SK-N-SH (cell line): ENCODE data around the gene SLC28A3. TPM values are rescaled to one million over a fixed set of nuclear protein-coding genes. Genes with fewer than 3 reads are reported as not detected.

Source experiments
- CTCF ChIA-PET: fragments of 300-600, 350-600 bp; formaldehyde crosslinking; extraction: SDS; loops from one replicate; lab custom pipeline; 2021; lab: Yijun Ruan, JAX
- POLR2A ChIA-PET: fragments of 350-600 bp; sonication (Branson Sonifier 250); formaldehyde crosslinking; extraction: SDS; loops from one replicate; lab custom pipeline; 2020; ENCODE audit warnings: antibody characterized with exemption, inconsistent platforms; lab: Yijun Ruan, JAX
- DNase-seq: peaks from one replicate; pipeline ENCODE4 v3.0.0; 2012
- H2AFZ ChIP-seq: fragments of 200-600 bp; sonication (generic); 2 replicates; pipeline ENCODE4 v1.8.1; 2016; ENCODE audit warnings: antibody characterized with exemption, mild to moderate bottlenecking, low read depth
- H3F3A ChIP-seq: fragments of 200-600 bp; sonication (generic); replicated peaks from 2 replicates; pipeline ENCODE3; 2016; ENCODE audit warnings: antibody characterized with exemption, mild to moderate bottlenecking; ENCODE audit not compliant: insufficient read depth
- H3K27ac ChIP-seq, 2 experiments: fragments of 200-500 bp in 1 of 2; fragments of 200-600 bp in 1 of 2; sonication (Bioruptor generic) in 1 of 2; sonication (generic), shearing (Covaris generic) in 1 of 2; 2 replicates each; pipeline versions ENCODE4 v1.5.1 to v1.6.1; 2014 to 2016; ENCODE audit warnings: low read depth in 2 of 2, inconsistent platforms in 1 of 2, low read length in 1 of 2, mild to moderate bottlenecking in 1 of 2, mixed read lengths in 1 of 2
- H3K27me3 ChIP-seq: fragments of 200-600 bp; sonication (generic), shearing (Covaris generic); 2 replicates; pipeline ENCODE4 v1.6.1; 2016; ENCODE audit warnings: mixed run types; ENCODE audit not compliant: insufficient read depth
- H3K36me3 ChIP-seq, 2 experiments: fragments of 200-500 bp in 1 of 2; fragments of 200-600 bp in 1 of 2; sonication (Bioruptor generic) in 1 of 2; sonication (generic) in 1 of 2; replicated peaks in 1 of 2; 2 replicates each; pipeline versions ENCODE3 to v1.5.1; 2014 to 2016; ENCODE audit warnings: low read length in 1 of 2, mild to moderate bottlenecking in 1 of 2; ENCODE audit not compliant: insufficient read depth in 2 of 2, control insufficient read depth in 1 of 2
- H3K4me1 ChIP-seq, 2 experiments: fragments of 200-500 bp in 1 of 2; fragments of 200-600 bp in 1 of 2; sonication (Bioruptor generic) in 1 of 2; sonication (generic), shearing (Covaris generic) in 1 of 2; 2 replicates each; pipeline versions ENCODE4 v1.5.1 to v1.6.1; 2014 to 2016; ENCODE audit warnings: low read depth in 1 of 2, low read length in 1 of 2, mixed run types in 1 of 2; ENCODE audit not compliant: insufficient read depth in 2 of 2, control insufficient read depth in 1 of 2
- H3K4me2 ChIP-seq: fragments of 200-600 bp; sonication (generic), shearing (Covaris generic); 2 replicates; pipeline ENCODE4 v1.6.1; 2017; ENCODE audit warnings: mixed run types
- H3K4me3 ChIP-seq, 2 experiments: fragments of 200-500 bp in 1 of 2; fragments of 200-600 bp in 1 of 2; sonication (Bioruptor generic) in 1 of 2; sonication (generic), shearing (Covaris generic) in 1 of 2; 2 replicates each; pipeline versions ENCODE4 v1.5.1 to v1.8.1; 2014 to 2016; ENCODE audit warnings: low read depth in 2 of 2, inconsistent platforms in 1 of 2, low read length in 1 of 2, mild to moderate bottlenecking in 1 of 2, mixed read lengths in 1 of 2, moderate library complexity in 1 of 2
- H3K79me2 ChIP-seq: fragments of 200-600 bp; sonication (generic); 2 replicates; pipeline ENCODE4 v1.8.1; 2017; ENCODE audit warnings: mild to moderate bottlenecking; ENCODE audit not compliant: insufficient read depth
- H3K9ac ChIP-seq: fragments of 200-600 bp; sonication (generic); 2 replicates; pipeline ENCODE4 v1.6.1; 2017; ENCODE audit warnings: mixed run types
- H3K9me2 ChIP-seq: fragments of 200-600 bp; sonication (generic); 2 replicates; pipeline ENCODE4 v1.6.1; 2017; ENCODE audit warnings: mixed run types
- H3K9me3 ChIP-seq: fragments of 200-600 bp; sonication (generic); 2 replicates; pipeline ENCODE4 v1.6.1; 2017; ENCODE audit warnings: mixed run types, mild to moderate bottlenecking, moderate library complexity
- H4K20me1 ChIP-seq: fragments of 200-600 bp; sonication (generic); 2 replicates; pipeline ENCODE4 v1.6.1; 2017; ENCODE audit warnings: mild to moderate bottlenecking, mixed run types; ENCODE audit not compliant: insufficient read depth
- ELF1 ChIP-seq: IDR thresholded peaks from 2 replicates; pipeline ENCODE4 v1.4.0; 2012
- FOXJ3 ChIP-seq: sonication (generic); formaldehyde crosslinking; IDR thresholded peaks from 2 replicates; pipeline ENCODE4 v1.5.1; 2020; ENCODE audit warnings: mild to moderate bottlenecking, missing genetic modification reagents
- FOXM1 ChIP-seq: IDR thresholded peaks from 2 replicates; pipeline ENCODE4 v1.4.0; 2012; ENCODE audit warnings: low read depth, mild to moderate bottlenecking
- GABPA ChIP-seq: IDR thresholded peaks from 2 replicates; pipeline ENCODE4 v1.4.0; 2012; ENCODE audit warnings: low read depth, mild to moderate bottlenecking
- GATA2 ChIP-seq: sonication (generic); formaldehyde crosslinking; IDR thresholded peaks from 2 replicates; pipeline ENCODE4 v1.5.0; 2020; ENCODE audit warnings: mild to moderate bottlenecking, missing genetic modification reagents
- IRF3 ChIP-seq: fragments of 150-350 bp; IDR thresholded peaks from 2 replicates; pipeline ENCODE4 v1.6.1; 2016; ENCODE audit warnings: mild to moderate bottlenecking, low read depth, low read length
- JUND ChIP-seq: IDR thresholded peaks from 2 replicates; pipeline ENCODE4 v1.4.0; 2012
- MAX ChIP-seq: IDR thresholded peaks from 2 replicates; pipeline ENCODE4 v1.4.0; 2012; ENCODE audit warnings: low read depth
- MEF2A ChIP-seq: IDR thresholded peaks from 2 replicates; pipeline ENCODE4 v1.4.0; 2012; ENCODE audit warnings: low read depth, borderline replicate concordance
- MXI1 ChIP-seq: IDR thresholded peaks from 2 replicates; pipeline ENCODE4 v1.6.1; 2012; ENCODE audit warnings: mild to moderate bottlenecking, low read depth, low read length, improper control_type of control experiment
- NRF1 ChIP-seq: IDR thresholded peaks from 2 replicates; pipeline ENCODE4 v1.6.1; 2012; ENCODE audit warnings: low read depth, mild to moderate bottlenecking, low read length
- RCOR1 ChIP-seq: fragments of 150-350 bp; IDR thresholded peaks from 2 replicates; pipeline ENCODE4 v1.6.1; 2017; ENCODE audit warnings: antibody characterized with exemption, low read length
- RXRA ChIP-seq: IDR thresholded peaks from 2 replicates; pipeline ENCODE4 v1.4.0; 2012; ENCODE audit warnings: low read depth, mild to moderate bottlenecking, borderline replicate concordance
- WGBS: methylation state at CpG from one replicate; pipeline ENCODE4 v1.1.6; 2017; ENCODE audit warnings: low lambda C conversion rate; 5-methylcytosine and 5-hydroxymethylcytosine counted together
- polyA plus RNA-seq, 3 experiments: library from polyadenylated mRNA; depleted of rRNA; stranded (reverse); fragments of >200 nt; gene quantifications; 2 replicates each; pipeline ENCODE4 v1.2.3, GENCODE V29; 2012
- TF ChIP-seq, protein P1 (sequence below): IDR thresholded peaks from 2 replicates; pipeline ENCODE4; 2012
- TF ChIP-seq, protein P2 (sequence below): IDR thresholded peaks from 2 replicates; pipeline ENCODE4 v1.4.0; 2012; ENCODE audit warnings: low read depth, borderline replicate concordance
- TF ChIP-seq, protein P3 (sequence below): IDR thresholded peaks from 2 replicates; pipeline ENCODE4 v1.6.1; 2012; ENCODE audit warnings: mild to moderate bottlenecking, low read depth, low read length, moderate library complexity
- TF ChIP-seq, protein P4 (sequence below): fragments of 150-350 bp; IDR thresholded peaks from 2 replicates; pipeline ENCODE4 v1.6.1; 2017; ENCODE audit warnings: antibody characterized with exemption, low read length, low read depth, borderline replicate concordance

SLC28A3 gene
- polyA plus RNA-seq, 1 of the 3 experiments (the other 2 are of a cell fraction): 0.23 TPM

DNA sequence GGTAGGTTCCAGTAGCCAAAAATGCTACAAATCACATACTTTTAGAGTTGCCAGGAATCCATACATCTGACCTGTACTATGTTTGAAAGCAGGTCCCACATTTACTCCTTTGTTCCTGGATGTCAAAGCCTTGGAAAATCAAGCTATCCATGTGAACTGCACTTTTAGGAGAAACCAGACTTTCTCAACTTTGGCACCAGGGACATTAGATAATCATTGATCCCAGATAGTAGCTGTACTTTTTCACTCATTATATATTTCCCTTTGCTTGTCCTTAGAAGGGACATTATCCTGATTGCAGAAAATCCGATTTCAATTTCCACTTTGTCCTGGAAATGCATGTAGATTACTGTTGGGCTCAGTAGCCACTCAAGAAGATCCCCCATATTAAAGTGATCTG lies 44.1 kb upstream of the SLC28A3 start:
- H3K36me3 ChIP-seq: no peaks in the 10 kb centered on the region
- CTCF ChIA-PET: interaction anchor here (0.7 to 5.0 kb wide), 3 partner anchors 12 to 874 kb away, joined by 3 to 26 read pairs (median 3); no protein-coding TSS in a partner anchor
- 25% methylated on average over 1 of the region's 1 CpG for WGBS
- H3K9me2 ChIP-seq: no peaks in the 10 kb centered on the region
- DNase-seq: no peak
- no peaks in the 10 kb centered on the region; the same call in 1 of the 2 replicates for H3K27me3 ChIP-seq
- TF ChIP-seq FOXJ3 (CRISPR knock-in tag) (no peak), RCOR1 (no peak), JUND (no peak), ELF1 (no peak), GATA2 (CRISPR knock-in tag) (no peak), IRF3 (no peak), MXI1 (no peak), NRF1 (no peak), FOXM1 (no peak), RXRA (no peak), MEF2A (no peak), GABPA (no peak), MAX (no peak)
- TF ChIP-seq, protein P1, sequence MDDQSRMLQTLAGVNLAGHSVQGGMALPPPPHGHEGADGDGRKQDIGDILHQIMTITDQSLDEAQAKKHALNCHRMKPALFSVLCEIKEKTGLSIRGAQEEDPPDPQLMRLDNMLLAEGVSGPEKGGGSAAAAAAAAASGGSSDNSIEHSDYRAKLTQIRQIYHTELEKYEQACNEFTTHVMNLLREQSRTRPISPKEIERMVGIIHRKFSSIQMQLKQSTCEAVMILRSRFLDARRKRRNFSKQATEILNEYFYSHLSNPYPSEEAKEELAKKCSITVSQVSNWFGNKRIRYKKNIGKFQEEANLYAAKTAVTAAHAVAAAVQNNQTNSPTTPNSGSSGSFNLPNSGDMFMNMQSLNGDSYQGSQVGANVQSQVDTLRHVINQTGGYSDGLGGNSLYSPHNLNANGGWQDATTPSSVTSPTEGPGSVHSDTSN: no peak
- TF ChIP-seq, protein P2, sequence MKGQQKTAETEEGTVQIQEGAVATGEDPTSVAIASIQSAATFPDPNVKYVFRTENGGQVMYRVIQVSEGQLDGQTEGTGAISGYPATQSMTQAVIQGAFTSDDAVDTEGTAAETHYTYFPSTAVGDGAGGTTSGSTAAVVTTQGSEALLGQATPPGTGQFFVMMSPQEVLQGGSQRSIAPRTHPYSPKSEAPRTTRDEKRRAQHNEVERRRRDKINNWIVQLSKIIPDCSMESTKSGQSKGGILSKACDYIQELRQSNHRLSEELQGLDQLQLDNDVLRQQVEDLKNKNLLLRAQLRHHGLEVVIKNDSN: no peak
- TF ChIP-seq, protein P3, sequence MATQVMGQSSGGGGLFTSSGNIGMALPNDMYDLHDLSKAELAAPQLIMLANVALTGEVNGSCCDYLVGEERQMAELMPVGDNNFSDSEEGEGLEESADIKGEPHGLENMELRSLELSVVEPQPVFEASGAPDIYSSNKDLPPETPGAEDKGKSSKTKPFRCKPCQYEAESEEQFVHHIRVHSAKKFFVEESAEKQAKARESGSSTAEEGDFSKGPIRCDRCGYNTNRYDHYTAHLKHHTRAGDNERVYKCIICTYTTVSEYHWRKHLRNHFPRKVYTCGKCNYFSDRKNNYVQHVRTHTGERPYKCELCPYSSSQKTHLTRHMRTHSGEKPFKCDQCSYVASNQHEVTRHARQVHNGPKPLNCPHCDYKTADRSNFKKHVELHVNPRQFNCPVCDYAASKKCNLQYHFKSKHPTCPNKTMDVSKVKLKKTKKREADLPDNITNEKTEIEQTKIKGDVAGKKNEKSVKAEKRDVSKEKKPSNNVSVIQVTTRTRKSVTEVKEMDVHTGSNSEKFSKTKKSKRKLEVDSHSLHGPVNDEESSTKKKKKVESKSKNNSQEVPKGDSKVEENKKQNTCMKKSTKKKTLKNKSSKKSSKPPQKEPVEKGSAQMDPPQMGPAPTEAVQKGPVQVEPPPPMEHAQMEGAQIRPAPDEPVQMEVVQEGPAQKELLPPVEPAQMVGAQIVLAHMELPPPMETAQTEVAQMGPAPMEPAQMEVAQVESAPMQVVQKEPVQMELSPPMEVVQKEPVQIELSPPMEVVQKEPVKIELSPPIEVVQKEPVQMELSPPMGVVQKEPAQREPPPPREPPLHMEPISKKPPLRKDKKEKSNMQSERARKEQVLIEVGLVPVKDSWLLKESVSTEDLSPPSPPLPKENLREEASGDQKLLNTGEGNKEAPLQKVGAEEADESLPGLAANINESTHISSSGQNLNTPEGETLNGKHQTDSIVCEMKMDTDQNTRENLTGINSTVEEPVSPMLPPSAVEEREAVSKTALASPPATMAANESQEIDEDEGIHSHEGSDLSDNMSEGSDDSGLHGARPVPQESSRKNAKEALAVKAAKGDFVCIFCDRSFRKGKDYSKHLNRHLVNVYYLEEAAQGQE: no peak
- TF ChIP-seq, protein P4, sequence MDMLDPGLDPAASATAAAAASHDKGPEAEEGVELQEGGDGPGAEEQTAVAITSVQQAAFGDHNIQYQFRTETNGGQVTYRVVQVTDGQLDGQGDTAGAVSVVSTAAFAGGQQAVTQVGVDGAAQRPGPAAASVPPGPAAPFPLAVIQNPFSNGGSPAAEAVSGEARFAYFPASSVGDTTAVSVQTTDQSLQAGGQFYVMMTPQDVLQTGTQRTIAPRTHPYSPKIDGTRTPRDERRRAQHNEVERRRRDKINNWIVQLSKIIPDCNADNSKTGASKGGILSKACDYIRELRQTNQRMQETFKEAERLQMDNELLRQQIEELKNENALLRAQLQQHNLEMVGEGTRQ: no peak
- no peak overlapping the region for H2AFZ ChIP-seq
- H3K9ac ChIP-seq: no peak overlapping the region
- no peaks in the 10 kb centered on the region for H3K9me3 ChIP-seq
- POLR2A ChIA-PET: no interaction called here
- no peak overlapping the region for H3K4me3 ChIP-seq
- H3F3A ChIP-seq: no peaks in the 10 kb centered on the region
- no peaks in the 10 kb centered on the region for H4K20me1 ChIP-seq
- no peak overlapping the region for H3K27ac ChIP-seq
- no peak overlapping the region for H3K4me2 ChIP-seq
- H3K79me2 ChIP-seq: no peaks in the 10 kb centered on the region
- H3K4me1 ChIP-seq: peaks cover 0 to 2% of the 10 kb centered on the region in 2 experiments; a peak in 1 of 4 replicates
